Renal cortical epithelial cell (primary cell): Measurements from ENCODE around the gene CAPZA2. TPM values are rescaled to one million over a fixed set of nuclear protein-coding genes. Genes with fewer than 3 reads are reported as not detected.
A peak's percentile ranks its signal among the peaks of the same experiment; 100 is the strongest.
"Not testable (repeated sequence)": the region's sequence is repeated elsewhere in the genome, so short reads cannot be mapped to it uniquely, and the experiment has no call there.

Experiments
- DNase-seq: peaks from one replicate; pipeline ENCODE4 v3.0.0-alpha.2; 2011; ENCODE audit warnings: low read depth
- total RNA-seq: library from RNA; depleted of rRNA; stranded (reverse); fragments of >200 nt; gene quantifications from 2 replicates; pipeline ENCODE4 v1.2.3, GENCODE V29; 2014

The CAPZA2 gene
- total RNA-seq, 1 donor from 2014 or later, result 390 TPM

DNA sequence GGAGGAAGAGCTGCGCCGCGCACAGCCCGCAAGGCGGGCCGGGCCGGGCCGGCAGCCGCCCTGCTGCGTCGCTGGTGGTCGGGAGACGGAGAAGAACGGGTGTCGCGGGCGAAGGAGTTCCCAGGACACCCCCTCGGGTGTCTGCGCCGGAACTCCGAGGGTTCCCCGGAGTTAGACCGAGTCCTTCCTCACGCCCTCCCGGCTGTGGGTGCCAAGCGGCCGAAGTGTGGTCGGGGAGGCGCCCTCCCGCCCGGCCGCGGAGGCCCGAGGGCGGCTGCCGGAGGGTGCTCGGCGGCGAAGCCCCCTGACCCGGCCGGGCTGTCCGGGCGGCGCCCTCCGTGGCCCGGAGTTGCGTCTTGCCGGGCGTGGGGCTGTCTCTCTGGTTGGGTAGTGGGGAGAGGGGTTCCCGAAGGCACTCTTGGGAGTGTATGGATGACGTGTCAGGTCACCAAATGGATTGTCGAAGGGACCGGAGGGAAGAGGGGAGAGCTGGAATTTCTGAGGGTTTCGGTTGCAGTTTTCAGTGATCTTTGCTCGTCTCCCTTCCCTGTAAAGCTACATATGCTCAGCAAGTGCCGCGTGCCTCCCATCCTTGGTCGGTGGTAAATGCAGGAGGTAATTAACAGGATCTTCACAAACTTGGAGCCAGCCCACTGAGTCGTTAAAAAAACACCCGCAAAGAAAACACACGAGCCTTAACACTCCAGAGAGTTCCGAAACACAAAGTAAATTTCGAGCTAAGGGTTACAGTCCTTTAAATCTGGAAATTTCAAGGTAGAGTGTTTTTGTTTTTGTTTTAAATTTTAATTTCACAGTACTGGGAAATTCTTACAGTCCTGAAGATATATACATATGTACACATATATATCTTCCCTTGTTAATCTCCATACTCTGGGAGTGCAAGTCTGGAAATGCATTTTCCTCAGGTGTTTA, 91.8 kb downstream of the CAPZA2 start:
- peak; percentile 82 for DNase-seq

- DNase-seq, result no peak
Observed at GRCh38 chr7:116955340-116955739, 93.0 kb downstream of the CAPZA2 start.

GRCh38 chr7:116955801-116956476, 93.6 kb downstream of the CAPZA2 start:
- no peak for DNase-seq

GRCh38 chr7:116956477-116956804, 94.1 kb downstream of the CAPZA2 start:
- no peak for DNase-seq

DNA sequence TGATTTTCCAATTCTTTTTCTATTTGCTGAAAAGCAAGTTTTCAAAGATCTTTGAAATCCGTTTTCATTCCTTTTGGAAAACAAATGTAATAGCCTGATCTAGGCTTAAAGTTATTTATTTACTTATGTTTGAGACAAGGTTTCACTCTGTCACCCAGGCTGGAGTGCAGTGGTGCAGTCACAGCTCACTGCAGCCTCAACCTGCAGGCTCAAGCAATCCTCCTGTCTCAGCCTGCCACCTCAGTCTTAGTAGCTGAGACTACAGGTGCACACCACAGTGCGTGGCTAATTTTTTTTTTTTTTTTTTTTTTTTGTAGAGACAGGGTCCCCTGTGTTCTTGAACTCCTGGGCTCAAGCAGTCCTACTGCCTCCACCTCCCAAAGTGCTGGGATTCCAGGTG, 95.5 kb downstream of the CAPZA2 start:
- peak; percentile 52 for DNase-seq

- DNase-seq, result not testable (repeated sequence)
Observed at GRCh38 chr7:116961966-116962673, 99.7 kb downstream of the CAPZA2 start.

- no peak for DNase-seq
Observed at GRCh38 chr7:116963234-116963633, 100.8 kb downstream of the CAPZA2 start.

GRCh38 chr7:116966601-116967000, 104.2 kb downstream of the CAPZA2 start:
- no peak for DNase-seq

DNA sequence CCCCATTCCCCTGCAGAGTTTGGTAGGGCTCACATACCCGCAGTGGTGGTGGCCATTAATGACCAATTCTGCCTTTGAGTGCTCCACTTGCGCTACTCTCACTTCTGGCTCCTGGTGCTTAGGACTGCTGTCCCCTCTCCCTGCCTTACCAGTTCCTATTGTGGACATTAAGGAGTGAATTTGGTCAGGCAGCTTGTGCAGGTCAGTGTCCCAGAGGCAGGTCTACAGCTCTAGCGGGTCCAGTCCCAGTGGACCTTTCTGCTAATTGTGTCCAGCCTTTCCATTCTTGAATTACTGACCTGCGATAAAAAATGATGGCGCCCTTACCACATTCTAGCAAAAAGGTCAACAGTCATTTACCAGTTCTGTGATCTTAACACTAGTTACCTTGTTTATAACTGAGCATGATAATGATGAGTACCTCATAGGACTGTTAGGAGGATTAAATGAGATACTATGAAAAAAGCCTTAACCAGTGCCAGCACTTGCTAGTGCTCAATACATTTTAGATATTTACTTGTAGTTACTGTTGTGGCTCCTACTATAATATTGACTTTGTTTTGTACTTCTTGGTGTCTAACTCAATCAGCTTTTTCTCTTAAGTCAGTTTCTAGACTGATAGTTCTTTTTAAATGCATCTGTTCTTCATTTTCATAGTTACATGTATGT, 105.0 kb downstream of the CAPZA2 start:
- no peak for DNase-seq

- no peak for DNase-seq
Observed at GRCh38 chr7:116967983-116968382, 105.6 kb downstream of the CAPZA2 start.

GRCh38 chr7:116968631-116969030, 106.2 kb downstream of the CAPZA2 start:
- DNase-seq, result no peak

DNA sequence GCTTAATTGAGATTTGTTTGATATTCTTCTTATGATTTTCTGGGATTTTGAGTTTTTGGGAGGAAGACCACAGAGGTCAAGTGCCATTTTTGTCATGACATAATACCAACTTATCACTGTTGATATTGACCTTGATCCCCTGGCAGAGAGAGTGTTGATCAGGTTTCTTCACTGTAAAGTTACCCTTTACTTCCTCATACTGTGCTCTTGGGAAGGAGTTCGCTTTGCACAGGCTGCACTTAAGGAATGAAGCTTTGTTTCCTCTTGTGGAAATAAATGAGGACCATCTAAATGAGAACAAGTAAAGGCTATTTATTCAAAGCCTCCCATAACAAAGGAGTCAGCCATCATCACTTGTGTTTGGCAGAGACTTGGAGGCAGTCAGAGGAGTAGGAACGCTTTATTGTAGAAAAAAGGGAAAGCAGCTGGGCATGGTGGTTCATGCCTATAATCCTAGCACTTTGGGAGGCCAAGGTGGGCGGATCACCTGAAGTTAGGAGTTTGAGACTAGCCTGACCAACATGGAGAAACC, 107.0 kb downstream of the CAPZA2 start:
- DNase-seq, result peak; percentile 23

GRCh38 chr7:116970238-116970910, 108.0 kb downstream of the CAPZA2 start:
- DNase-seq, result no peak

- not testable (repeated sequence) for DNase-seq
Observed at GRCh38 chr7:116971153-116971552, 108.8 kb downstream of the CAPZA2 start.

Other genes starting within 250 kb of the CAPZA2 start
- 217 and 255 TPM in 2 replicates for gene MET, start 190.4 kb upstream of the CAPZA2 start, total RNA-seq
- 18.2 and 20.7 TPM in 2 replicates for gene ST7, start 90.9 kb downstream of the CAPZA2 start, total RNA-seq